ENCODE data around the gene CHCHD4.
"Not testable (repeated sequence)": the region's sequence is repeated elsewhere in the genome, so short reads cannot be mapped to it uniquely, and the experiment has no call there.

CHCHD4 gene

DNA sequence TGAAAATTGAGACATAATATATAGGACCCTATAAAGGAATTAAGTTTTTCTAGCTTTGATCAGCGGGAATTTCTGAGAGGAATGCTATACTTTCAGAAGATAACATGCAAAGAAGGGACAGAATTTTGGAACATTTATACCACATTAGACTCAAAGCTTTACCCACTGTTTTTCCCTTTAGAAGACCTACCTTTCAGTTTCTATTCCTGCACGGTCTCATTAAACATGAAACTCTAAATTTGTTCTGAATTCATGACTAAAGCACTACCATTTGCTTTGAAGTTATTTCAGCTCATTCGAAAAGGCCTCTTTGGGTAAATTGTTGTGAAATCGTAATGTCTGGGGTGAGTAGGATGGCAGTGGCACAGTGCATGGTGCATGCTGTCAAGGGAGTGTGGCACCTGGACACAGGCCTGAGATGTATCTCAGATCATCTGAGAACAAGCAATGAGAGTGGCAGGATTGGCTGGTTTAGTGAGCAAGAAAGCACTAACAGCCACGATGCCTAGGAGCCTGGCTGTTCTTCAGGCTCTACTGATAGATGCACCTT is 42.5 kb downstream of the CHCHD4 start:
- FAIRE-seq (peak; percentile 8), DNase-seq (ENCODE audit: insufficient read length, low spot score) (no peak)

DNA sequence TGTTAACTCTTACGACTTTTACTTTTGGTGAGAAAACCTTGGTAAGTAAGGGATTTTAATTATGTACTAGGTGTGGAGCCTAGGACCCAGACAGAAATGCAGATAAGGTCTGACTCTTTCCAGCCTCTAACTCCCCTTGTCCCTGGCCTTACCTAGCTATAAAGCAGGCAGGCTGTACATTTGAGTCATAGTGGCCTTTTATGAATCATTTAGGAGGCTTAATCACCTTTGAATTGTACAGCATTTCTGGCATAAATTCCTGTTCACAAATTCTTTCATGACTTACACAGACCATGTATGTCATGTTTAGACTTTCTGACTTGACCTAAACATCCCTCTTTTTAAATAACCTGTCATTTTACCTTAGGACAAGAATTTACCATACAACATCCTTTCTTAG is 47.4 kb downstream of the CHCHD4 start:
- FAIRE-seq (no peak), DNase-seq (ENCODE audit: insufficient read length, low spot score) (no peak)

DNA sequence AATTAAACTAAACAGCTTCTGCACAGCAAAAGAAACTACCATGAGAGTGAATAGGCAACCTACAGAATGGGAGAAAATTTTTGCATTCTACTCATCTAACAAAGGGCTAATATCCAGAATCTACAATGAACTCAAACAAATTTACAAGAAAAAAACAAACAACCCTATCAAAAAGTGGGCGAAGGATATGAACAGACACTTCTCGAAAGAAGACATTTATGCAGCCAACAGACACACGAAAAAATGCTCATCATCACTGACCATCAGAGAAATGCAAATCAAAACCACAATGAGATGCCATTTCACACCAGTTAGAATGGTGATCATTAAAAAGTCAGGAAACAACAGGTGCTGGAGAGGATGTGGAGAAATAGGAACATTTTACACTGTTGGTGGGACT is 49.4 kb downstream of the CHCHD4 start:
- FAIRE-seq; DNase-seq (ENCODE audit: insufficient read length, low spot score): not testable (repeated sequence)

DNA sequence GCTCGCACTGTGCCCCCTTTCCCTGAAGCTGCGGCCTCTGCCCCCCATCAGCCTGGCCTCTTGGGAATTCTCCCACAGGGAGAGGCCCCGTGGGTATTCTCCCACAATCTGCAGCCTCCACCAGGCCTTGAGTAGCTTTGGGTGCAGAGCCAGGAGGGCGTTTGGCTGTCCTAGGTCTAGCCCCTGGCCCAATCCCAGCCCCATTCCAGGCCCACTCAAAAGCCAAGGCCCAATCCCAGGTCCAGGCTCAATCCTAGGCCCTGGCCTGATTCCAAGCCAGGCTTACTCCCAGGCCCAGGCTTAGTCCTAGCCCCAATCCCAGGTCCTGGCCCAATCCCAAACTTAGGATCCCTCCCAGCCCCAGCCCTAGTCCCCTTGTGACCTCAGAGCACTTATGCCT is 59.8 kb downstream of the CHCHD4 start:
- FAIRE-seq, result no peak
- no peak for DNase-seq (ENCODE audit: insufficient read length, low spot score)

DNA sequence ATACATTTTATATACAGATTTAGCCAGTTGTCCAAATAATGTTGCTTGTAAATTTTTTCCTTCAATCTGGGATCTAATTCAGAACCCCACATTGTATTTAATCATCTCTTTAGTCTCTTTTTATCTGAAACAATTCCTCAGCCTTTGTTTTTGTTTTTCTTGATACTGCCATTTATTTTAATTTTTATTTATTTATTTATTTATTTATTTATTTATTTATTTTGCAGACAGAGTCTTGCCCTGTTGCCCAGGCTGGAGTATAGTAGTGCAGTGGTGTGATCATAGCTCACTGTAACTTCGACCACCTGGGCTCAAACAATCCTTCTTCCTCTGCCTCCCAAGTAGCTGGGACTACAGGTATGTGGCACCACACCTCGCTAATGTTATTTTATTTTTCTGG is 61.5 kb downstream of the CHCHD4 start:
- DNase-seq (ENCODE audit: insufficient read length, low spot score) (no peak), FAIRE-seq (no peak)
